Measurements from ENCODE around the gene DUSP12.
"Not testable (repeated sequence)": the region's sequence is repeated elsewhere in the genome, so short reads cannot be mapped to it uniquely, and the experiment has no call there.

The DUSP12 gene

DNA sequence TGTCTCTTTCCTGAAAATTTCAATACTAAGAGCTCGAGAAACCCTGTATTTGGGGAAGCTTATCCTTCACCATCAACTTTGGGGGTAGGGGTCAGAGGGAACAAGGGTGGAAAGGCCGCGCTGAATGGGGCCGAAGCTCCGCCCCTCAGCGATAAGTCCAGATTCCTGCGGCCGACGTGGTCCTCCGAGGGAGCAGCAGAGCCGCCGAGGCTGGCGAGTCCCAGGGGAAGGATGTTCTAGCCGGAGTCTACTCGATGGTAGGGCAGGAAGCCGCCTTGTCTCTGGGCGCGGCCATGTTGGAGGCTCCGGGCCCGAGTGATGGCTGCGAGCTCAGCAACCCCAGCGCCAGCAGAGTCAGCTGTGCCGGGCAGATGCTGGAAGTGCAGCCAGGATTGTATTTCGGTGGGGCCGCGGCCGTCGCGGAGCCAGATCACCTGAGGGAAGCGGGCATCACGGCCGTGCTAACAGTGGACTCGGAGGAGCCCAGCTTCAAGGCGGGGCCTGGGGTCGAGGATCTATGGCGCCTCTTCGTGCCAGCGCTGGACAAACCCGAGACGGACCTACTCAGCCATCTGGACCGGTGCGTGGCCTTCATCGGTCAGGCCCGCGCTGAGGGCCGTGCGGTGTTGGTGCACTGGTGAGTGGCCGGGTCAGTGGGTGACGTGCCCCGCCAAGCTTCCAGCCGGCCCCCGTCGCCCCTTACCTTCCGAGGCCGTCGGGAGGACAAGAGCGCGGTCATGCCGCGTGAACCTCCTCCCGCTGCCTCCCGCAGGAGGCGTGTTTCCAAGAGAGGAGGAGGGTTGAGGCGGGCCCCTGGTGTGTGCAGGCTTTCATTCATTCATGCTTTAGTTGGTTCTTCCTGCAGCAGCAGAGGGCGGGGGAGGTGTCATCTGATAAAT lies at the start of gene DUSP12:
Gene DUSP12 (plus strand): TSS at position 278 of the 899 bp plus-strand sequence. CDS start 16 bp downstream, at position 294.
- DNase-seq: peak; percentile 90

GRCh38 chr1:161702250-161702649 lies 47.3 kb upstream of the DUSP12 start:
- no peak for DNase-seq

- DNase-seq: no peak
Measured at GRCh38 chr1:161705537-161705936, 44.0 kb upstream of the DUSP12 start.

GRCh38 chr1:161706113-161706481 lies 43.5 kb upstream of the DUSP12 start:
- DNase-seq: no peak

DNA sequence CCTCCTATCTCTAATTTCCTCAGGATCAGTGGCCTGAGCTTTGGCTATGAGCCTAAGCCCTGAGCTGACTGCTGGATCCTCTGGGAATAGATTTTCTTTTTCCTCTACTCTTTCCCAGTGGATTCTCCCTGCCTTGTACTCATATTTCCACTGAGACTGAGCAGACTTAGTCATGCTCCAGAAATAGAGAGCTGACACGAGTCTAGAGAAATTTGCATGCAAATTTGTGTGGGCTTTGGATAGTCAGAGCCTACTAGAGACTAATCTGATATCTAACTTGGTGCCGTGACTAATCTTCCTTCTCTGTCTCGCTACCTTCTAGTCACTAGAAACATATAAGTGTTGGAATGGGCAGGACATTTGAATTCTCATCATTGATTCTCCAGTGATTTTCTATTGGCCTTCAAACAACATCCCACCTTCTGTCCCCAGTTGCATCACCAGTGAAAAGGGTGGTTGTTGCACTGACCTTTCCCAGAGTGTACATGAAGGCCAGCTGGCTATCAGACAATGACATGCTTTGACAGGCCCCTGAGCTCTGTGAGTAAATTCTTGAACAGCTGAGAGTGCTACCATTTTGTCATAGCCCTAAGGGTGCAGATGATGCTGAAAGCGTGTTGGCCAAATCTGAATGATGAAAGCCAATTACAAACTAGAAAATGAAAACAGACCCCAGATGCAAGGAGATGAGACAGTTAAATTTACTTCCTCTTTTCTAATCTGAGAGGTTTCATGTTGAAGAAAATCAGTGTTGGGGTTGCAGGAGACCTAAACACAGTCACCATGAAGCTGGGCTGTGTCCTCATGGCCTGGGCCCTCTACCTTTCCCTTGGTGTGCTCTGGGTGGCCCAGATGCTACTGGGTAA lies 42.9 kb upstream of the DUSP12 start, which contains the start of gene FCRLA:
Gene FCRLA (plus strand): TSS at position 748 of the 866 bp plus-strand sequence. CDS start 36 bp downstream, at position 784.
- no peak for DNase-seq

DNA sequence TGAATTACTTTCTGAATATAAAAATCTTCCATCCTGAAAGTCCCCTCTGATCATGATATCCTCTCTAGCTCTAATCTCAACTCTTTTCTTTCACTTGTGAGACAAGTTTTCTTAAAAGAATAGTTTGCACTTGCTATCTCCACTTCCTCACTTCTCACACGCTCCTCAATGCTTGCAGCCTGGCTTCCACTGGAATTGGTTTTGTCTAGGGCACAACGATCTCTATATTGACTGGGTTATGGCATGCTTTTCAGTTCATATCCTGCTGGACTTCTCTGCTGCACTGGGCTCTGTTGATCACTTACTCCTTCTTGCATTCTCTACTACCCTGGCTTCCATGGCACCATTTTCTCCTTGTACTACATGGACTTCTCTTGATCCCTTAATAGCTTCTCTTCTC lies 42.1 kb upstream of the DUSP12 start:
- no peak for DNase-seq

GRCh38 chr1:161709373-161709772 lies 40.2 kb upstream of the DUSP12 start:
- no peak for DNase-seq

DNA sequence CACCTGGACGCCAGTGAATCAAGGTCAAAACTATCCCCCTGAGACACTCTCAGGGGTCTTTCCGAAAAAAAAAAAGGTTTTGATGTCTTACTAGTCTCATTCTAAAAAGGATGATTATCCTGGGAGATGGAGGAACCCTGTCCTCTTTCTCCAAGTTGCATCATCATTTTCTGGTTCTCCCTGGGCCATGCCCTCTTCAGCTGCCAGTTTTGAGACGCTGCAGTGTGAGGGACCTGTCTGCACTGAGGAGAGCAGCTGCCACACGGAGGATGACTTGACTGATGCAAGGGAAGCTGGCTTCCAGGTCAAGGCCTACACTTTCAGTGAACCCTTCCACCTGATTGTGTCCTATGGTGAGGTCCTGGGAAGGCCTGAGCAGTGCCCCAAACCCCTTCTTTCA lies 39.0 kb upstream of the DUSP12 start:
- DNase-seq: no peak

DNA sequence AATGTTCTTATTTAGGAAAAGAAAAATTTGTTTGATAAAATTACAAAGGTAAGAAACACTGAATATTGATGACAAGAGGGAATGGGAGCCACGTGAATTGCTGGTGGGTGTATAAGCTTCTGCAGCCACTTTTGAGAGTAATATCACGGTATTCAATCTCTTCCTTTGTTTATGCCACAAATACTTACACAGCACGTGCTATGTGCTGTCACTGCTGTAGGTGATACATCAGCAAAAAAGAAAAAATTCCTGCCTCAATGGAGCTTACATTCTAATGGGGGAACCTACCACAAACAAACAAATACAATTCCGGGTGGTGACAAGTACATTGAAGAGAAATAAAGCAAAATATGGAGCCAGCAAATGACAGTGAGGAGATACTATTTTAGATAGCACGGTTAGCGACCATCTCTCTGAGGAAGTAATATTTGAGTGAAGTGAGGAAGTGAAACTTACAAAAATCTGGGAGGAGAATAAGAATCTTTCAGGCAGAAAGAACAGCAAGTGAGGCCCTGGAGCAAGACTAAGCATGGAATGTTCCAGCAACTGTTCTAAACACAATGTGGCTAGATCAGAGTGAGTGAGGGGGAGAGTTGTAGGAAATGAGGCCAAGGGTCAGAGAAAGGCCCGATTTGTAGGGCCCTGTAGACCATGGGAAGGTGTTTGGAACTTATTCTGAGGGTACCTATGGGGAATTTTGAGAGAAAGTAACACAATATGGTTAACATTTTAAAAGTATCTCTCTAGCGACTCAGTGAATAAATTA lies 30.8 kb upstream of the DUSP12 start:
- no peak for DNase-seq

- no peak for DNase-seq
Measured at GRCh38 chr1:161719325-161719611, 30.3 kb upstream of the DUSP12 start.

DNA sequence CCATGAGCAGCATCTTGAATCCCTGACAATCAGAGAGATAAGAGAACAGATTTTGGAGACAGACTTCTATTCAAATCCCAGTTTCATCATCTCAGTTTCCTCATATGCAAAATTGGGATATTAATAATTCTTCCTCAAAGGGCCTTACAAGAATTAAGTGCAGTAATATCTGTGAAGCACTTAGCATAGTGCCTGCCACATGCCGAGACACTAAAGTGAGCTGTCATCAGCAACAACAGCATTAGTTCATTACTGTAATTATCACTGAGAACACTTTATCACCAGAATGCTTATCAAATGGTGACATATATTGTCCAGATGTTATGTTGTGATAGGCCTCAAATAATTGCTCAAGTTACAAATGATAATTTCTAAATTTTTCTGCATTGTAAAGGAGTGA lies 29.2 kb upstream of the DUSP12 start:
- no peak for DNase-seq

- DNase-seq: no peak
Measured at GRCh38 chr1:161720956-161721737, 28.4 kb upstream of the DUSP12 start, which contains the start of gene FCRLB. FCRLB (plus strand) TSS chr1:161721544; CDS start chr1:161722673, 1,129 bp downstream.

GRCh38 chr1:161721738-161722343 lies 27.7 kb upstream of the DUSP12 start:
- DNase-seq: no peak

GRCh38 chr1:161722406-161722805 lies 27.2 kb upstream of the DUSP12 start:
- no peak for DNase-seq

- no peak for DNase-seq
Measured at GRCh38 chr1:161723459-161724141, 26.0 kb upstream of the DUSP12 start.

GRCh38 chr1:161725258-161725907 lies 24.2 kb upstream of the DUSP12 start:
- DNase-seq: not testable (repeated sequence)

- peak; percentile 55 for DNase-seq
Measured at GRCh38 chr1:161725908-161726472, 23.6 kb upstream of the DUSP12 start.

DNA sequence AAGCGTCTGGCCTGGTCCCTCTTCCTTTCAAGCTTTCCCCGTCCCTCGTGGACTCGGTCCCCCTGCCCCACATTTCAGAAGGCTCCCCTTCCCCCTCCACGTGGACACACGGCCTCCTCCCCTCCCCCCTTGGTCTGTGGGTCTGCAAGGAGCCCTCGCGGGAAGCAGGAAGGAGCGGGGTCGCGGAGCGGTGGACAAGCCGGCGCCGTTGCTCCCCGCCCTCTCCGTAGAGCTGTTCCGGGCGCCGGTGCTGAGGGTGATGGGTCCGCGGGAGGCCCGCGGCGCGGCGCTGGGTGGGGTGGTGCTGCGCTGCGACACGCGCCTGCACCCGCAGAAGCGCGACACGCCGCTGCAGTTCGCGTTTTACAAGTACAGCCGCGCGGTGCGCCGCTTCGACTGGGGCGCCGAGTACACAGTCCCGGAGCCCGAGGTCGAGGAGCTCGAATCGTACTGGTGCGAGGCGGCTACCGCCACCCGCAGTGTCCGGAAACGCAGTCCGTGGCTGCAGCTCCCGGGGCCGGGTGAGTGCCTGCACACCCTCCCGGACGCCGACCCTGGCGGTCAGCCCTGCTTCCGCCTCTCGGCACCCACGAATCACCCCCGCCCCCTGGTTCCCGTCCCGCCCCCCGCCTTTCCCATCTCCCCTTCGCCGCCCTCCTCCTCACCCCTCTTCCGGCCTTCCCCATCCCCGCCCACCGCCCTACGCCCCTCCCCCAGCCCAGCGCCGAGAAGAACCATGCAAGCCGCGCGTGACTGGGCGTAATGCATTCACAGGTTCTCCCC lies 22.9 kb upstream of the DUSP12 start:
- peak; percentile 70 for DNase-seq

DNA sequence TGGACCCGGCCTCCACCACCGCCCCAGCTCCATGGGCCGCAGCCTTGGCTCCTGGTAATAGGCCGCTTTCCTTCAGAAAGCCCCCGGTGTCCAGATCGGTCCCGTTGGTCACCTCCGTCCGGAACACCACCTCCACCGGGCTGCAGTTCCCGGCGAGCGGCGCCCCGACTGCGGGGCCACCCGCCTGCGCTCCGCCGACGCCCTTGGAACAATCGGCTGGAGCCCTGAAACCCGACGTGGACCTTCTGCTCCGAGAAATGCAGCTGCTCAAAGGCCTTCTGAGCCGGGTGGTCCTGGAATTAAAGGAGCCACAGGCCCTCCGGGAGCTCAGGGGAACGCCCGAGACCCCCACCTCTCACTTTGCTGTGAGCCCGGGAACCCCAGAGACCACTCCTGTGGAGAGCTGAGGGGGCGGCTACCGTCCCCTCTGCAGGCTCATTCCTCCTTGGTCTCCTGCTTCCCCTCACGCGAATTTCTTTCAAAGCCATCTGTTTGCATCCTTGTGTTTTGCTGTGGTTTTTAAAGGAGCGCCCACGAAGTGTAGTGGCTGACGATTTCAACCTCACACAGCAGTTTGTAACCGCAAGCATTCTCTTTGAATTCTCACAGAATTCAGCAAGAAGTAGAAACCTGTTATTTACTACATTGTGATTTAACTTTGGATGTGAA lies 22.2 kb upstream of the DUSP12 start:
- peak; percentile 45 for DNase-seq

Data from stimulated activated CD8-positive, alpha-beta memory T cell treated with anti-CD3 and anti-CD28 coated beads, Interleukin-4, amount 100 ng/mL, for 48 hours (primary cell).